ENCODE data around the gene SERAC1. TPM values are rescaled to one million over a fixed set of nuclear protein-coding genes. Genes with fewer than 3 reads are reported as not detected.

The SERAC1 gene
- total RNA-seq, 1 donor from 2014 or later, result 9.3 TPM

GRCh38 chr6:158067436-158068015 is 100.5 kb downstream of the SERAC1 start:
- Mint-ChIP-seq H3K27ac (ENCODE audit: unreplicated experiment) (no peak overlapping the region), H3K36me3 (ENCODE audit: low read depth, unreplicated experiment) (peaks cover 34% of the 10 kb centered on the region)
- DNase-seq (ENCODE audit: low read depth), result no peak

GRCh38 chr6:158066136-158066781 is 101.8 kb downstream of the SERAC1 start:
- no peak overlapping the region for H3K27ac Mint-ChIP-seq (ENCODE audit: unreplicated experiment)
- FAIRE-seq (no peak), DNase-seq (ENCODE audit: low read depth) (no peak)
- H3K27ac ChIP-seq (ENCODE audit: low read depth, low read length), result no peak overlapping the region
- H3K4me1 ChIP-seq (ENCODE audit: insufficient read depth, low read length), result peaks cover 40% of the 10 kb centered on the region
- no peak overlapping the region for H2AFZ ChIP-seq (ENCODE audit: low read depth, low read length)
- no peak overlapping the region for H3K4me2 ChIP-seq (ENCODE audit: low read length)
- no peak for TF ChIP-seq EZH2 (IDR thresholded peaks at IDR 0.05; ENCODE audit: insufficient read depth, low read length)
- no peak for TF ChIP-seq CTCF (IDR thresholded peaks at IDR 0.05; ENCODE audit: insufficient read depth, low read depth, low read length)
- H3K4me3 ChIP-seq (ENCODE audit: insufficient read depth, low read depth, low read length), result no peak overlapping the region
- H3K36me3 ChIP-seq (ENCODE audit: insufficient read depth, low read length), result peaks cover 41% of the 10 kb centered on the region
- H3K27me3 Mint-ChIP-seq (ENCODE audit: low read depth, unreplicated experiment), result no peaks in the 10 kb centered on the region
- H3K27me3 ChIP-seq (ENCODE audit: insufficient read depth, low read length), result no peaks in the 10 kb centered on the region
- H3K9ac ChIP-seq (ENCODE audit: low read length), result no peak overlapping the region
- peaks cover 38% of the 10 kb centered on the region for H3K36me3 Mint-ChIP-seq (ENCODE audit: low read depth, unreplicated experiment)
- H4K20me1 ChIP-seq (ENCODE audit: insufficient read depth, low read length), result no peaks in the 10 kb centered on the region
- H3K4me3 Mint-ChIP-seq (ENCODE audit: unreplicated experiment), result no peak overlapping the region
- no peaks in the 10 kb centered on the region for H3K9me3 ChIP-seq (ENCODE audit: insufficient read depth, low read depth, low read length)
- H3K9me3 Mint-ChIP-seq (ENCODE audit: unreplicated experiment), result no peaks in the 10 kb centered on the region
- H3K4me1 Mint-ChIP-seq (ENCODE audit: low read depth, unreplicated experiment), result peaks cover 25% of the 10 kb centered on the region
- peaks cover 34% of the 10 kb centered on the region for H3K79me2 ChIP-seq (ENCODE audit: insufficient read depth, low read length)

More at GRCh38 chr6:158067436-158068015, 100.5 kb downstream of the SERAC1 start:
- Histone ChIP-seq H3K27ac (ENCODE audit: low read depth, low read length) (peak overlapping the region; percentile 97), H3K36me3 (ENCODE audit: insufficient read depth, low read length) (peaks cover 51% of the 10 kb centered on the region), H3K4me2 (ENCODE audit: low read length) (no peak overlapping the region), H3K79me2 (ENCODE audit: insufficient read depth, low read length) (peaks cover 35% of the 10 kb centered on the region), H3K9me3 (ENCODE audit: insufficient read depth, low read depth, low read length) (no peaks in the 10 kb centered on the region), H3K4me1 (ENCODE audit: insufficient read depth, low read length) (peaks cover 39% of the 10 kb centered on the region), H4K20me1 (ENCODE audit: insufficient read depth, low read length) (no peaks in the 10 kb centered on the region), H3K4me3 (ENCODE audit: insufficient read depth, low read depth, low read length) (no peak overlapping the region), H2AFZ (ENCODE audit: low read depth, low read length) (no peak overlapping the region), H3K9ac (ENCODE audit: low read length) (no peak overlapping the region), H3K27me3 (ENCODE audit: insufficient read depth, low read length) (no peaks in the 10 kb centered on the region)
- no peaks in the 10 kb centered on the region for H3K9me3 Mint-ChIP-seq (ENCODE audit: unreplicated experiment)
- no peak for TF ChIP-seq CTCF (IDR thresholded peaks at IDR 0.05; ENCODE audit: insufficient read depth, low read depth, low read length)
- no peak for TF ChIP-seq EZH2 (IDR thresholded peaks at IDR 0.05; ENCODE audit: insufficient read depth, low read length)
- H3K4me1 Mint-ChIP-seq (ENCODE audit: low read depth, unreplicated experiment), result peaks cover 23% of the 10 kb centered on the region
- H3K4me3 Mint-ChIP-seq (ENCODE audit: unreplicated experiment), result no peak overlapping the region
- FAIRE-seq, result no peak
- no peaks in the 10 kb centered on the region for H3K27me3 Mint-ChIP-seq (ENCODE audit: low read depth, unreplicated experiment)

- DNase-seq (ENCODE audit: low read depth), result no peak
- FAIRE-seq, result no peak
- no peaks in the 10 kb centered on the region for H3K27me3 ChIP-seq (ENCODE audit: insufficient read depth, low read length)
- TF ChIP-seq EZH2 (IDR thresholded peaks at IDR 0.05; ENCODE audit: insufficient read depth, low read length), result no peak
- no peak for TF ChIP-seq CTCF (IDR thresholded peaks at IDR 0.05; ENCODE audit: insufficient read depth, low read depth, low read length)
- Mint-ChIP-seq H3K9me3 (ENCODE audit: unreplicated experiment) (no peaks in the 10 kb centered on the region), H3K4me1 (ENCODE audit: low read depth, unreplicated experiment) (peaks cover 23% of the 10 kb centered on the region), H3K27ac (ENCODE audit: unreplicated experiment) (no peak overlapping the region), H3K36me3 (ENCODE audit: low read depth, unreplicated experiment) (peaks cover 36% of the 10 kb centered on the region), H3K4me3 (ENCODE audit: unreplicated experiment) (no peak overlapping the region), H3K27me3 (ENCODE audit: low read depth, unreplicated experiment) (no peaks in the 10 kb centered on the region)
- H3K36me3 ChIP-seq (ENCODE audit: insufficient read depth, low read length), result peaks cover 33% of the 10 kb centered on the region
- H3K9ac ChIP-seq (ENCODE audit: low read length), result no peak overlapping the region
- H4K20me1 ChIP-seq (ENCODE audit: insufficient read depth, low read length), result no peaks in the 10 kb centered on the region
- peaks cover 46% of the 10 kb centered on the region for H3K4me1 ChIP-seq (ENCODE audit: insufficient read depth, low read length)
- no peaks in the 10 kb centered on the region for H3K9me3 ChIP-seq (ENCODE audit: insufficient read depth, low read depth, low read length)
- H3K4me2 ChIP-seq (ENCODE audit: low read length), result no peak overlapping the region
- no peak overlapping the region for H3K27ac ChIP-seq (ENCODE audit: low read depth, low read length)
- no peak overlapping the region for H2AFZ ChIP-seq (ENCODE audit: low read depth, low read length)
- H3K4me3 ChIP-seq (ENCODE audit: insufficient read depth, low read depth, low read length), result no peak overlapping the region
- peaks cover 27% of the 10 kb centered on the region for H3K79me2 ChIP-seq (ENCODE audit: insufficient read depth, low read length)
These were observed 103.3 kb downstream of the SERAC1 start for GRCh38 chr6:158064725-158065251.

Data from astrocyte (in vitro differentiated cells and primary cell).